H9 (cell line): ENCODE results near the gene NTF4. TPM values are rescaled to one million over a fixed set of nuclear protein-coding genes. Genes with fewer than 3 reads are reported as not detected.

Source experiments
- DNase-seq: peaks from one replicate; pipeline ENCODE4 v3.0.0-alpha.2; 2017
- H2AFZ ChIP-seq: one replicate; pipeline ENCODE4 v1.6.1; 2013; ENCODE audit warnings: mild to moderate bottlenecking, low read length, control low read depth, moderate library complexity
- H2AK5ac ChIP-seq: 2 replicates; pipeline ENCODE4 v1.6.1; 2013; ENCODE audit warnings: low read length, control low read depth, mixed read lengths; ENCODE audit not compliant: insufficient read length
- H2BK120ac ChIP-seq: one replicate; pipeline ENCODE4 v1.6.1; 2013; ENCODE audit warnings: low read depth, mild to moderate bottlenecking, low read length, control low read depth, inconsistent platforms; ENCODE audit not compliant: poor library complexity, severe bottlenecking
- H2BK12ac ChIP-seq: 2 replicates; pipeline ENCODE4 v1.6.1; 2013; ENCODE audit warnings: low read length, control low read depth, mixed read lengths, low read depth; ENCODE audit not compliant: insufficient read length
- H2BK15ac ChIP-seq: 2 replicates; pipeline ENCODE4 v1.6.1; 2013; ENCODE audit warnings: low read depth, low read length, control low read depth
- H2BK20ac ChIP-seq: one replicate; pipeline ENCODE4 v1.6.1; 2013; ENCODE audit warnings: low read depth, mild to moderate bottlenecking, low read length, control low read depth, inconsistent platforms; ENCODE audit not compliant: poor library complexity, severe bottlenecking
- H2BK5ac ChIP-seq: 2 replicates; pipeline ENCODE4 v1.6.1; 2013; ENCODE audit warnings: low read length, control low read depth, mixed read lengths; ENCODE audit not compliant: insufficient read length
- H3K14ac ChIP-seq: 2 replicates; pipeline ENCODE4 v1.6.1; 2013; ENCODE audit warnings: low read length, control low read depth; ENCODE audit not compliant: insufficient read depth
- H3K18ac ChIP-seq: 2 replicates; pipeline ENCODE4 v1.6.1; 2013; ENCODE audit warnings: low read depth, mild to moderate bottlenecking, mixed read lengths, low read length, control low read depth; ENCODE audit not compliant: insufficient read length
- H3K23ac ChIP-seq: 2 replicates; pipeline ENCODE4 v1.6.1; 2013; ENCODE audit warnings: low read length, control low read depth, mixed read lengths, low read depth; ENCODE audit not compliant: insufficient read length
- H3K23me2 ChIP-seq: 2 replicates; pipeline ENCODE4 v1.6.1; 2013; ENCODE audit warnings: low read depth, mild to moderate bottlenecking, mixed read lengths, low read length, control low read depth; ENCODE audit not compliant: insufficient read length, poor library complexity, severe bottlenecking
- H3K27ac ChIP-seq: 2 replicates; pipeline ENCODE4 v1.5.1; 2013; ENCODE audit warnings: low read length, control low read depth, mixed read lengths, low read depth; ENCODE audit not compliant: insufficient read length
- H3K27me3 ChIP-seq: 2 replicates; pipeline ENCODE4 v1.6.1; 2013; ENCODE audit warnings: low read length, control low read depth, inconsistent platforms; ENCODE audit not compliant: insufficient read depth
- H3K4ac ChIP-seq: 2 replicates; pipeline ENCODE4 v1.6.1; 2013; ENCODE audit warnings: low read depth, mild to moderate bottlenecking, control low read depth, inconsistent platforms, low read length, moderate library complexity
- H3K4me1 ChIP-seq: 2 replicates; pipeline ENCODE4 v1.6.1; 2013; ENCODE audit warnings: low read length, control low read depth, inconsistent platforms; ENCODE audit not compliant: insufficient read depth
- H3K4me2 ChIP-seq: 2 replicates; pipeline ENCODE4 v1.6.1; 2013; ENCODE audit warnings: low read length, control low read depth, mixed read lengths; ENCODE audit not compliant: insufficient read length, insufficient read depth
- H3K56ac ChIP-seq: 2 replicates; pipeline ENCODE4 v1.6.1; 2013; ENCODE audit warnings: low read depth, mild to moderate bottlenecking, mixed read lengths, low read length, control low read depth; ENCODE audit not compliant: insufficient read length
- H3K79me1 ChIP-seq: 2 replicates; pipeline ENCODE4 v1.6.1; 2013; ENCODE audit warnings: low read depth, mild to moderate bottlenecking, moderate library complexity, low read length, control low read depth, inconsistent platforms; ENCODE audit not compliant: insufficient read depth, poor library complexity, severe bottlenecking
- H3K79me2 ChIP-seq: 2 replicates; pipeline ENCODE4 v1.6.1; 2013; ENCODE audit warnings: low read length, control low read depth, inconsistent platforms; ENCODE audit not compliant: insufficient read depth
- H3K9ac ChIP-seq: 2 replicates; pipeline ENCODE4 v1.6.1; 2013; ENCODE audit warnings: low read length, control low read depth, mixed read lengths; ENCODE audit not compliant: insufficient read length; ENCODE audit errors: extremely low read depth
- H3K9me3 ChIP-seq: one replicate; pipeline ENCODE4 v1.6.1; 2013; ENCODE audit warnings: low read depth, low read length, inconsistent platforms; ENCODE audit not compliant: control insufficient read depth
- H3T11ph ChIP-seq: one replicate; pipeline ENCODE4 v1.6.1; 2013; ENCODE audit warnings: mild to moderate bottlenecking, low read length, control low read depth, inconsistent platforms
- H4K20me1 ChIP-seq: one replicate; pipeline ENCODE4 v1.6.1; 2013; ENCODE audit not compliant: control insufficient read depth, insufficient read length, insufficient read depth
- H4K5ac ChIP-seq: 2 replicates; pipeline ENCODE4 v1.6.1; 2013; ENCODE audit warnings: low read depth, mild to moderate bottlenecking, mixed read lengths, low read length, control low read depth; ENCODE audit not compliant: insufficient read length
- H4K8ac ChIP-seq: replicated peaks from 2 replicates; pipeline ENCODE4 v1.6.1; 2013; ENCODE audit warnings: low read length, control low read depth, mixed read lengths, low read depth; ENCODE audit not compliant: insufficient read length
- H4K91ac ChIP-seq: 2 replicates; pipeline ENCODE4 v1.6.1; 2013; ENCODE audit warnings: low read depth, mild to moderate bottlenecking, moderate library complexity, mixed read lengths, low read length, control low read depth; ENCODE audit not compliant: insufficient read length
- H3K27ac Mint-ChIP-seq, 3 experiments: 2 replicates in 2 of 3; 3 replicates in 1 of 3; pipeline ENCODE4 v1.8.0; 2020 to 2021; ENCODE audit warnings: mixed read lengths in 3 of 3, mild to moderate bottlenecking in 1 of 3, moderate library complexity in 1 of 3
- H3K27me3 Mint-ChIP-seq: 2 replicates; pipeline ENCODE4 v1.8.0; 2021; ENCODE audit warnings: low read depth, mild to moderate bottlenecking, moderate library complexity, mixed read lengths
- H3K36me3 Mint-ChIP-seq, 3 experiments: 2 replicates in 2 of 3; 3 replicates in 1 of 3; pipeline ENCODE4 v1.8.0; 2020 to 2021; ENCODE audit warnings: low read depth in 3 of 3, mixed read lengths in 3 of 3; ENCODE audit not compliant: insufficient read depth in 1 of 3
- H3K4me1 Mint-ChIP-seq, 2 experiments: 2 replicates each; pipeline ENCODE4 v1.8.0; 2020; ENCODE audit warnings: mixed read lengths in 2 of 2
- H3K4me3 Mint-ChIP-seq, 2 experiments: 2 replicates in 1 of 2; 3 replicates in 1 of 2; pipeline ENCODE4 v1.8.0; 2020 to 2021; ENCODE audit warnings: mild to moderate bottlenecking in 2 of 2, mixed read lengths in 2 of 2, moderate library complexity in 1 of 2
- H3K9me3 Mint-ChIP-seq, 2 experiments: 2 replicates in 1 of 2; 3 replicates in 1 of 2; pipeline ENCODE4 v1.8.0; 2020; ENCODE audit warnings: mild to moderate bottlenecking in 2 of 2, mixed read lengths in 2 of 2, moderate library complexity in 1 of 2
- WGBS: extraction: QIAGEN DNeasy Blood & Tissue Kit; methylation state at CpG from one replicate; pipeline ENCODE4 v1.1.7; 2013; ENCODE audit warnings: missing lambda C conversion rate, low lambda C conversion rate, mixed read lengths; ENCODE audit not compliant: insufficient read length; ENCODE audit errors: extremely low coverage; 5-methylcytosine and 5-hydroxymethylcytosine counted together
- total RNA-seq: library from RNA; stranded (reverse); gene quantifications from 2 replicates; pipeline ENCODE4 v1.2.1, GENCODE V29; 2021
- TF ChIP-seq, protein P1 (sequence below): fragments of 200-600 bp; sonication (generic); conservative IDR thresholded peaks from 3 replicates; pipeline ENCODE4 v1.8.0; 2021; ENCODE audit warnings: antibody characterized with exemption, mild to moderate bottlenecking

The NTF4 gene
- total RNA-seq, 1 experiment from 2014 or later = 2.1 TPM

GRCh38 chr19:49085020-49085867 is 20.6 kb upstream of the NTF4 start, which contains the start of gene SNRNP70:
TSS of gene SNRNP70 (plus strand) at chr19:49085451. CDS start at chr19:49086415, 964 bp downstream.
- no peak within 1 kb of the TSS for H2AFZ ChIP-seq
- peak within 1 kb of the TSS; percentile 97 for H3K14ac ChIP-seq
- Mint-ChIP-seq H3K4me1 (peaks cover 12 to 20% of the 10 kb centered on the region in 2 experiments), H3K4me3 (peak within 1 kb of the TSS; percentile 95 to 98), H3K27me3 (peaks cover 19% of the 10 kb centered on the region), H3K36me3 (peaks cover 29 to 39% (median 35%) of the 10 kb centered on the region in 3 experiments), H3K27ac (peak within 1 kb of the TSS; percentile 90 to 99 (median 98)), H3K9me3 (peaks cover 3% of the 10 kb centered on the region in 2 experiments; a peak in 3 of 5 replicates)
- no peak within 1 kb of the TSS for H4K5ac ChIP-seq
- H3K23me2 ChIP-seq = peaks cover 7% of the 10 kb centered on the region
- no peak within 1 kb of the TSS for H2BK20ac ChIP-seq
- no peaks in the 10 kb centered on the region for H4K20me1 ChIP-seq
- H3K27me3 ChIP-seq = no peaks in the 10 kb centered on the region
- H2AK5ac ChIP-seq = no peak within 1 kb of the TSS
- H3K79me1 ChIP-seq = peaks cover 6% of the 10 kb centered on the region
- peak within 1 kb of the TSS; percentile 90 for H3K4me2 ChIP-seq
- H3K23ac ChIP-seq = no peak within 1 kb of the TSS
- no peak within 1 kb of the TSS for H4K8ac ChIP-seq
- peaks cover 30% of the 10 kb centered on the region for H3K79me2 ChIP-seq
- peak; percentile 99 for DNase-seq
- no peak within 1 kb of the TSS for H2BK120ac ChIP-seq
- no peak within 1 kb of the TSS for H2BK5ac ChIP-seq
- H3K27ac ChIP-seq = no peak within 1 kb of the TSS
- no peak within 1 kb of the TSS for H2BK12ac ChIP-seq
- no peak within 1 kb of the TSS for H3K56ac ChIP-seq
- no peak within 1 kb of the TSS for H3T11ph ChIP-seq
- H3K4me1 ChIP-seq = peaks cover 2% of the 10 kb centered on the region; the same call in 1 of the 2 replicates
- no peak within 1 kb of the TSS for H4K91ac ChIP-seq
- no CpG with 5 or more reads among the region's 89 CpGs for WGBS
- peak within 1 kb of the TSS; percentile 89 for H3K9ac ChIP-seq
- H3K18ac ChIP-seq = peak within 1 kb of the TSS; percentile 95
- no peaks in the 10 kb centered on the region for H3K9me3 ChIP-seq
- no peak within 1 kb of the TSS for H2BK15ac ChIP-seq
- H3K4ac ChIP-seq = no peak within 1 kb of the TSS; the same call in 1 of the 2 replicates
- TF ChIP-seq, protein P1, sequence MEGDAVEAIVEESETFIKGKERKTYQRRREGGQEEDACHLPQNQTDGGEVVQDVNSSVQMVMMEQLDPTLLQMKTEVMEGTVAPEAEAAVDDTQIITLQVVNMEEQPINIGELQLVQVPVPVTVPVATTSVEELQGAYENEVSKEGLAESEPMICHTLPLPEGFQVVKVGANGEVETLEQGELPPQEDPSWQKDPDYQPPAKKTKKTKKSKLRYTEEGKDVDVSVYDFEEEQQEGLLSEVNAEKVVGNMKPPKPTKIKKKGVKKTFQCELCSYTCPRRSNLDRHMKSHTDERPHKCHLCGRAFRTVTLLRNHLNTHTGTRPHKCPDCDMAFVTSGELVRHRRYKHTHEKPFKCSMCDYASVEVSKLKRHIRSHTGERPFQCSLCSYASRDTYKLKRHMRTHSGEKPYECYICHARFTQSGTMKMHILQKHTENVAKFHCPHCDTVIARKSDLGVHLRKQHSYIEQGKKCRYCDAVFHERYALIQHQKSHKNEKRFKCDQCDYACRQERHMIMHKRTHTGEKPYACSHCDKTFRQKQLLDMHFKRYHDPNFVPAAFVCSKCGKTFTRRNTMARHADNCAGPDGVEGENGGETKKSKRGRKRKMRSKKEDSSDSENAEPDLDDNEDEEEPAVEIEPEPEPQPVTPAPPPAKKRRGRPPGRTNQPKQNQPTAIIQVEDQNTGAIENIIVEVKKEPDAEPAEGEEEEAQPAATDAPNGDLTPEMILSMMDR = no peak
